ENCODE results near the gene PRTN3.
"Not testable (repeated sequence)": the region's sequence is repeated elsewhere in the genome, so short reads cannot be mapped to it uniquely, and the experiment has no call there.

Gene PRTN3

DNA sequence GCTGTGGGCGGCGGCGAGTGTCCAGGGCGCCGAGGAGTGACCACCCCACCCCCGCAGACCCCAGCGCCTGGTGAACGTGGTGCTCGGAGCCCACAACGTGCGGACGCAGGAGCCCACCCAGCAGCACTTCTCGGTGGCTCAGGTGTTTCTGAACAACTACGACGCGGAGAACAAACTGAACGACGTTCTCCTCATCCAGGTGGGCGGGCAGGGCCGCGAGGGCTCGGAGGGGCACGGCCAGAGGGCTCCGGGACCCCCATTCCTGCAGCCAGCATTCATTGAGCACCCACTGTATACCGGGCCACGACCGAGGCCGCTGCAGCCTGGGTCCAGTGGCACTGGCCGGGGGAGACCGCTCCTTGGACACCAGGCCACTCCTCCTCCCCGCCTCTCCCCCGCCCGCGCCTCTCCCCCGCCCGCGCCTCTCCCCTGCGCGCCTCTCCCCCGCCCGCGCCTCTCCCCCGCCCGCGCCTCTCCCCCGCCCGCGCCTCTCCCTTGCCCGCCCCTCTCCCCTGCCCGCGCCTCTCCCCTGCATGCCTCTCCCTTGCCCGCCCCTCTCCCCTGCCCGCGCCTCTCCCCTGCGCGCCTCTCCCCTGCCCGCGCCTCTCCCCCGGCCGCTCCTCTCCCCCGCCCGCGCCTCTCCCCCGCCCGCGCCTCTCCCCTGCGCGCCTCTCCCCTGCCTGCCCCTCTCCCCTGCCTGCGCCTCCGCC, 3.2 kb downstream of the PRTN3 start:
- no peak for DNase-seq (ENCODE audit: low read depth)
- H3K4me3 ChIP-seq (ENCODE audit: low read depth, low read length) = no peak overlapping the region
- TF ChIP-seq, protein P1, sequence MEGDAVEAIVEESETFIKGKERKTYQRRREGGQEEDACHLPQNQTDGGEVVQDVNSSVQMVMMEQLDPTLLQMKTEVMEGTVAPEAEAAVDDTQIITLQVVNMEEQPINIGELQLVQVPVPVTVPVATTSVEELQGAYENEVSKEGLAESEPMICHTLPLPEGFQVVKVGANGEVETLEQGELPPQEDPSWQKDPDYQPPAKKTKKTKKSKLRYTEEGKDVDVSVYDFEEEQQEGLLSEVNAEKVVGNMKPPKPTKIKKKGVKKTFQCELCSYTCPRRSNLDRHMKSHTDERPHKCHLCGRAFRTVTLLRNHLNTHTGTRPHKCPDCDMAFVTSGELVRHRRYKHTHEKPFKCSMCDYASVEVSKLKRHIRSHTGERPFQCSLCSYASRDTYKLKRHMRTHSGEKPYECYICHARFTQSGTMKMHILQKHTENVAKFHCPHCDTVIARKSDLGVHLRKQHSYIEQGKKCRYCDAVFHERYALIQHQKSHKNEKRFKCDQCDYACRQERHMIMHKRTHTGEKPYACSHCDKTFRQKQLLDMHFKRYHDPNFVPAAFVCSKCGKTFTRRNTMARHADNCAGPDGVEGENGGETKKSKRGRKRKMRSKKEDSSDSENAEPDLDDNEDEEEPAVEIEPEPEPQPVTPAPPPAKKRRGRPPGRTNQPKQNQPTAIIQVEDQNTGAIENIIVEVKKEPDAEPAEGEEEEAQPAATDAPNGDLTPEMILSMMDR (IDR thresholded peaks at IDR 0.05; ENCODE audit: low read depth, low read length, missing control alignments) = no peak

DNA sequence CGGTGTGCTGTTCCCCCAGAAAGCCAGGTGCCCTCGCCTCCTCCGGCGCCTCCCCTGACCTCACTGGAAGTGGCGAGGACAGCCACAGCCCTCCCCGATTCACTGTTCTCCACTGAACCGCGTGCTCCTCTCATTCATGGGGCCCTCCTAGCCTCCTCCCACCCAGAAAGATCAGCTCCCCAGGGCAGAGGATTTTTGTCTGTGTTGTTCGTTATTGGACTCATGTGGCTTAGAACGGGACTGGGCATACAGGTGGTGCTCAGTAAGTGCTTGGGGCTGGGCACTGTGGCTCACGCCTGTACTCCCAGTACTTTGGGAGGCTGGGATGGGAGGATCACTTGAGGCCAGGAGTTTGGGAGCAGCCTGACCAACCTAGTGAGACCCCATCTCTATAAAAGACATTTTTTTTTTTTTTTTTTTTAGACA, 3.8 kb downstream of the PRTN3 start:
- DNase-seq (ENCODE audit: low read depth) = no peak
- TF ChIP-seq, protein P1 (IDR thresholded peaks at IDR 0.05; ENCODE audit: low read depth, low read length, missing control alignments) = no peak
- H3K4me3 ChIP-seq (ENCODE audit: low read depth, low read length) = no peak overlapping the region

DNA sequence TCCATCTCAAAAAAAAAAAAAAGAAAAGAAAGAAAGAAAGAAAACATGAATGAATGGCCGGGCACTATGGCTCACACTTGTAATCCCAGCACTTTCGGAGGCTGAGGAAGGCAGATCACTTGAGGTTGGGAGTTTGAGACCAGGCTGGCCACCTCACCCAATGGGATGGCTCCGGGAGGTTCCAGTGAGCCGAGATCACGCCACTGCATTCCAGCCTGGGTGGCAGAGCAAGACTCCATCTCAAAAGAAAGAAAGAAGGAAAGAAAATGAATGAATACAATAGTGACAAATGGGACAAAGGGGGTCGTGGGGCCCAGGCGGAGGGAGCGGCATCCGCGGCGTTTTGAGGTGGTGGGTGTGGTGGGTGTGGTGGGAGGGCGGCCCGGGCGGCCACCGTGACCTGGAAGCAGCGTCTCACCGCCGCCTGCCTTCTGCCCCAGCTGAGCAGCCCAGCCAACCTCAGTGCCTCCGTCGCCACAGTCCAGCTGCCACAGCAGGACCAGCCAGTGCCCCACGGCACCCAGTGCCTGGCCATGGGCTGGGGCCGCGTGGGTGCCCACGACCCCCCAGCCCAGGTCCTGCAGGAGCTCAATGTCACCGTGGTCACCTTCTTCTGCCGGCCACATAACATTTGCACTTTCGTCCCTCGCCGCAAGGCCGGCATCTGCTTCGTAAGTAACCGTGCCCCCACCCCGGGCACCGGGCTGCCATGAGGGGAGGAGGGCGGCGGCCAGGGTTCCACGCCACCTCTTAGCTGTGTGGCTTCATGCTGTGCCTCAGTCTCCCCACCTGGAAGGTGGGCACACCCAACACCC, 5.1 kb downstream of the PRTN3 start:
- no peak overlapping the region for H3K4me3 ChIP-seq (ENCODE audit: low read depth, low read length)
- DNase-seq (ENCODE audit: low read depth) = no peak
- TF ChIP-seq, protein P1 (IDR thresholded peaks at IDR 0.05; ENCODE audit: low read depth, low read length, missing control alignments) = no peak

DNA sequence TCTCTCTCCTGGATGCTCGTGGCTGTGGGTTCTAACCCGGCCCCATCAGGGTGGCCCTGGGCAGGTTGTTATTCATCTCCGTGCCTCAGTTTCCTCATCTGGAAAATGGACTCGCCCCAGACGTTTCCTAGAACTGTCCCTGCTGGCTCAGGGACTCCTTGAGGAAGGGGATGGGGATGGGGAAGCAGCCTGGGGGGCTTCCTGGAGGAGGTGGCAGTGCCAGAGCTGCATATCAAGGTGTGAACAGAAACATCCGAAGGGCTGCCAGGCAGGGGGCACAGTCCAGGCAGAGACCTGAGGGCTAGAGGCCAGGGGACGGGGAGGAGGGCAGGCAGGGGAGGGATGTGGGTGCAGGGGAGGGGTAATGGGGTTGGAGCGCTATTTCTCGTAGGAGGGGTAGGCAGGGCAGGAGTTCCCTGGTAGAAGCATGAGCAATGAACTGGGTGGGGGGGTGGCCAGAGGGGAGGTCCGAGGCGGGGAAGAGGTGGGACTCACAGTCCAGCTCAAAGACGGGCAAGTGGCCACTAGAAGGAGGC, 7.7 kb downstream of the PRTN3 start:
- no peak overlapping the region for H3K4me3 ChIP-seq (ENCODE audit: low read depth, low read length)
- TF ChIP-seq, protein P1 (IDR thresholded peaks at IDR 0.05; ENCODE audit: low read depth, low read length, missing control alignments) = no peak

DNA sequence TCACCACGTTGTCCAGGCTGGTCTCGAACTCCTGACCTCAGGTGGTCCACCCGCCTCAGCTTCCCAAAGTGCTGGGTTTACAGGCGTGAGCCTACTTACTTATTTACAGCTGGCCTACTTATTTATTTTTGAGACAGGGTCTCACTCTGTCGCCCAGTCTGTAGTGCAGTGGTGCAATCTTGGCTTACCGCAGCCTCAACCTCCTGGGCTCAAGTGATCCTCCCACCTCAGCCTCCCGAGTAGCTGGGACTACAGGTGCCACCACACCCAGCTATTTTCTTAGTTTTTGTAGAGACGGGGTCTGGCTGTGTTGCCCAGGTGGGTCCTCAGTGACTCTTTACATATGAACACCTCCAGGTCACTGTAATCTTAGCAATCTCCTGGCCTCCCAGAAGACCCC, 8.4 kb downstream of the PRTN3 start:
- DNase-seq (ENCODE audit: low read depth); H3K4me3 ChIP-seq (ENCODE audit: low read depth, low read length): not testable (repeated sequence)

More for the DNA sequence above, 7.7 kb downstream of the PRTN3 start:
- DNase-seq (ENCODE audit: low read depth) = no peak

DNA sequence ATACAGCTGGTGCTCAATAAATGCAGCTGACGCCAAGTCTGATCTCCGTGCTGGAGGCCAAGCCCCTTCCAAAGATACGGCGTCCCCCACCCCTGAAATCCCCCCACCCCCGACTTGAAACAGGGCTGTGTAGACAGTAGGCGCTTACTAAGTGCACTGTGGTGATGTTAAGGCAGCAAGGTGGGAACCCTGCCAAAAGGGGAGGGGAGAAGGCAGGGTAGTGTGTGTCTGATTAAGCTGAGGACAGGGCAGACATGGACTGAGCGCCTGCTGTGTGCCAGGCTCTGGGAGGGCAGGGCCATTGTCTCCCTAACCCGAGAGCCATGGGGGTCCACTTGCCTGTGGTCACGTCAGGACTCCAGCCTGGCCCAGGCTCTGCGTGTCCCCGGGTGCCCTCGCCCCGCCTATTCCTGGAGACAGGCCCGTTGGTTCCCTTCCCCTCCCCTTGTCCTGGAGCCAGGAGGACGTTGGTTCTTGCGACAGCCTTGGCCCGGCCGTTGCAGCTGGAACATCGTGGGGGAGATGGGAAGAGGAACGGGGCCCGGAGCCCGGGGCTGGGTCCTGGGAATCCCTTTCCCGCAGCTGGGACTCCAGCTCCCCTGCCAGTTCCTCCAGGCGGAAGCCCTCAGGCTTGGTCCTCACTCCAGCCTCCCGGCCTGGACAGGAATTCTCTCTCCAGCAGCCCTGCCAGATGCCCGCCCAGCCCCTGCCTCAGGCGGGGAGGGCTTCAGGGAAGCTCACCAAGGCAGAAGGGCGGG, 9.6 kb downstream of the PRTN3 start:
- DNase-seq (ENCODE audit: low read depth) = no peak
- H3K4me3 ChIP-seq (ENCODE audit: low read depth, low read length) = no peak overlapping the region
- TF ChIP-seq, protein P1 (IDR thresholded peaks at IDR 0.05; ENCODE audit: low read depth, low read length, missing control alignments) = no peak

DNA sequence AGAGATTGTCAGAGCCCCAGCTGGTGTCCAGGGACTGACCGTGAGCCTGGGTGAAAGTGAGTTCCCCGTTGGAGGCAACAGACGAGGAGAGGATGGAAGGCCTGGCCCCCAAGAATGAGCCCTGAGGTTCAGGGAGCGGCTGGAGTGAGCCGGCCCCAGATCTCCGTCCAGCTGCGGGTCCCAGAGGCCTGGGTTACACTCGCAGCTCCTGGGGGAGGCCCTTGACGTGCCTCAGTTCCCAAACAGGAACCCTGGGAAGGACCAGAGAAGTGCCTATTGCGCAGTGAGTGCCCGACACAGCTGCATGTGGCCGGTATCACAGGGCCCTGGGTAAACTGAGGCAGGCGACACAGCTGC, 10.2 kb downstream of the PRTN3 start:
- TF ChIP-seq, protein P1 (IDR thresholded peaks at IDR 0.05; ENCODE audit: low read depth, low read length, missing control alignments) = no peak
- H3K4me3 ChIP-seq (ENCODE audit: low read depth, low read length) = no peak overlapping the region
- no peak for DNase-seq (ENCODE audit: low read depth)
